Measurements from ENCODE around the gene GPM6B.

Gene GPM6B

GRCh38 chrX:13824746-13825145, 7.9 kb upstream of the GPM6B start:
- DNase-seq = no peak

GRCh38 chrX:13821738-13822137, 4.8 kb upstream of the GPM6B start:
- DNase-seq = no peak

- DNase-seq = no peak
Observed at GRCh38 chrX:13816176-13816575, 717 bp downstream of the GPM6B start.

- no peak for DNase-seq
Observed at GRCh38 chrX:13815664-13816063, 1.2 kb downstream of the GPM6B start.

- no peak for DNase-seq
Observed at GRCh38 chrX:13808865-13809264, 8.0 kb downstream of the GPM6B start.

GRCh38 chrX:13808293-13808692, 8.6 kb downstream of the GPM6B start:
- DNase-seq = no peak

- DNase-seq = no peak
Observed at GRCh38 chrX:13805241-13805640, 11.7 kb downstream of the GPM6B start.

GRCh38 chrX:13803116-13803515, 13.8 kb downstream of the GPM6B start:
- no peak for DNase-seq

- no peak for DNase-seq
Observed at GRCh38 chrX:13798184-13798583, 18.7 kb downstream of the GPM6B start.

- DNase-seq = peak; percentile 10
Observed at GRCh38 chrX:13797512-13797911, 19.4 kb downstream of the GPM6B start.

GRCh38 chrX:13794417-13794816, 22.5 kb downstream of the GPM6B start:
- DNase-seq = no peak

GRCh38 chrX:13793897-13794296, 23.0 kb downstream of the GPM6B start:
- no peak for DNase-seq

GRCh38 chrX:13791559-13791958, 25.3 kb downstream of the GPM6B start:
- no peak for DNase-seq

- no peak for DNase-seq
Observed at GRCh38 chrX:13791145-13791544, 25.7 kb downstream of the GPM6B start.

- no peak for DNase-seq
Observed at GRCh38 chrX:13790206-13791131, 26.4 kb downstream of the GPM6B start.

- no peak for DNase-seq
Observed at GRCh38 chrX:13786048-13786447, 30.8 kb downstream of the GPM6B start.

- DNase-seq = no peak
Observed at GRCh38 chrX:13780868-13781427, 35.9 kb downstream of the GPM6B start.

- peak; percentile 40 for DNase-seq
Observed at GRCh38 chrX:13778916-13779315, 38.0 kb downstream of the GPM6B start.

- DNase-seq = no peak
Observed at GRCh38 chrX:13776387-13776786, 40.5 kb downstream of the GPM6B start.

- DNase-seq = no peak
Observed at GRCh38 chrX:13775837-13776236, 41.1 kb downstream of the GPM6B start.

- no peak for DNase-seq
Observed at GRCh38 chrX:13774696-13775095, 42.2 kb downstream of the GPM6B start.

GRCh38 chrX:13770013-13770535, 46.8 kb downstream of the GPM6B start:
- no peak for DNase-seq

GRCh38 chrX:13768939-13769338, 48.0 kb downstream of the GPM6B start:
- no peak for DNase-seq

GRCh38 chrX:13764765-13765164, 52.1 kb downstream of the GPM6B start:
- no peak for DNase-seq
